Ramos (cell line): ENCODE data around the gene DCTN2.
"Not testable (repeated sequence)": the region's sequence is repeated elsewhere in the genome, so short reads cannot be mapped to it uniquely, and the experiment has no call there.

ENCODE experiments used
- in situ Hi-C: fragments of 300-500 bp; cut with MboI; formaldehyde crosslinking; loops from one replicate; pipeline ENCODE4 v1.14.3; 2022; ENCODE audit warnings: low sequenced_read_pairs; ENCODE audit not compliant: unreplicated experiment

Gene DCTN2

GRCh38 chr12:57579011-57579410, 32.0 kb upstream of the DCTN2 start:
- in situ Hi-C loops = loop anchor here (25.0 kb wide), 1 partner anchor 333 kb away; no protein-coding TSS in a partner anchor

GRCh38 chr12:57577981-57578758, 31.2 kb upstream of the DCTN2 start:
- in situ Hi-C loops = loop anchor here (25.0 kb wide), 1 partner anchor 334 kb away; no protein-coding TSS in a partner anchor

DNA sequence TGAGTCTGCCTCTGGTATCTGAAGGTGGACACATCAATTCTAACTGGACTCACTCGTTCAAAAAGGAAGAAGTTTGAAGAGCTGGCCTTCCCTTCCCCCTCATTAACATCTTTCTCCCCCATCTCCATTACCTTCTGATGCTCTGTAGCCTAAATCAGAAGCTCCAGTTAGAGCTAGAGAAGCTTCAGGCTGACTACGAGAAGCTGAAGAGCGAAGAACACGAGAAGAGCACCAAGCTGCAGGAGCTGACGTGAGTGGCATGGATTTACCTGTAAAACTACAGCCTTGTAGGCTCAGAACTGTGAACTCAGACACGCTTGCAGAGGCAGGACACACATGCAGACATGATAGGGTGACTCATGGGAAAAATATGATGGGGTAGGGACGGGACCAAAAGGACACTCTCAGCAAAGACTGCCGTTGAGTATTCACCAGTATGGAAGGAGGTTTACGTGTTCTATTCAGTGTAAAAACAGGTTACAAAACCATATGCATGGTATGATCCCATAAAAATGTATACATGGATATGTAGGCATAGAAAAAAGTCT, 29.7 kb upstream of the DCTN2 start:
- in situ Hi-C loops = loop anchor here (25.0 kb wide), 1 partner anchor 336 kb away; no protein-coding TSS in a partner anchor

GRCh38 chr12:57575771-57576612, 29.0 kb upstream of the DCTN2 start:
- in situ Hi-C loops = loop anchor here (25.0 kb wide), 1 partner anchor 336 kb away; no protein-coding TSS in a partner anchor

GRCh38 chr12:57574795-57575194, 27.8 kb upstream of the DCTN2 start:
- in situ Hi-C loops = loop anchor here (25.0 kb wide), 1 partner anchor 338 kb away; no protein-coding TSS in a partner anchor

DNA sequence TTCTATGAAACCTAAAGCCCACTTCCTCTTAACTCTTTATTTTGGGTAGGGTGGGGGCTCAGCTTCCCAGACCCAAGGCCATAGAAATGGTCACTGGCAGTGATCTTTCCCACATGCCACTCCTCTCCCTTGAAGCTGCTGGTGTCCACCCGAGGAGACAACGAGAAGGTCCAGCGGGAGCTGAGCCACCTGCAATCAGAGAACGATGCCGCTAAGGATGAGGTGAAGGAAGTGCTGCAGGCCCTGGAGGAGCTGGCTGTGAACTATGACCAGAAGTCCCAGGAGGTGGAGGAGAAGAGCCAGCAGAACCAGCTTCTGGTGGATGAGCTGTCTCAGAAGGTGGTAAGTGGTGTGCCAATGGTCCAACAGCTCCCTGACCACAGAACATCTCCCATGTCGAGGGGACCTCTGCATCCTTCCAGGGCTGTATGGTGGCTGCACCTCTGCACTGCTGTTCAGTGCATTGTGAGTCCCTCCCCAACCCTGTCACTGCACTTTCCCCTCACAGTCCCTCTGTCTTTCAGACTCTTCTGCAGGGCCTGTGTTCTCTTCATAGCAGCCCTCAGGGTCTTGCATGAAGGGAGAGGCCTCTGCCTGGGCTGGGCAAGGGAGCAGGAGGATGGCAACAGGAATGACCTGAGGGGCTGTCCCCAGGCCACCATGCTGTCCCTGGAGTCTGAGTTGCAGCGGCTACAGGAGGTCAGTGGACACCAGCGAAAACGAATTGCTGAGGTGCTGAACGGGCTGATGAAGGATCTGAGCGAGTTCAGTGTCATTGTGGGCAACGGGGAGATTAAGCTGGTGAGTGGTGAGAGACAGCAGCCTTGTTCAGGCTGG, 25.2 kb upstream of the DCTN2 start:
- in situ Hi-C loops = no loop called here

GRCh38 chr12:57570438-57570837, 23.4 kb upstream of the DCTN2 start:
- in situ Hi-C loops = not testable (repeated sequence)

DNA sequence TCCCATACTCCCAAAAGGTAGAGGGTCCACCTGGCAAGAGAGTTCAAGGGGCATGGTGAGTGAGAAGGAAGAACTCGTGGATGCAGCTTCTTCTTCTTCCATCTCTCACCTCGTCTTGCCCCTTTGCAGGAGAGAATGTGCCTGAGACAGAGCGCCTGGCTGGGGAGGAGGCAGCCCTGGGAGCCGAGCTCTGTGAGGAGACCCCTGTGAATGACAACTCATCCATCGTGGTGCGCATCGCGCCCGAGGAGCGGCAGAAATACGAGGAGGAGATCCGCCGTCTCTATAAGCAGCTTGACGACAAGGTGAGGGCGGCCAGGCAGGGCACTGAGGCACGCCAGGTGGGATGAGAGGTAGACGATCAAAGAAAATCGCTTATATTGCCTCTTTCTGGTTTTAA, 22.9 kb upstream of the DCTN2 start:
- in situ Hi-C loops = no loop called here

DNA sequence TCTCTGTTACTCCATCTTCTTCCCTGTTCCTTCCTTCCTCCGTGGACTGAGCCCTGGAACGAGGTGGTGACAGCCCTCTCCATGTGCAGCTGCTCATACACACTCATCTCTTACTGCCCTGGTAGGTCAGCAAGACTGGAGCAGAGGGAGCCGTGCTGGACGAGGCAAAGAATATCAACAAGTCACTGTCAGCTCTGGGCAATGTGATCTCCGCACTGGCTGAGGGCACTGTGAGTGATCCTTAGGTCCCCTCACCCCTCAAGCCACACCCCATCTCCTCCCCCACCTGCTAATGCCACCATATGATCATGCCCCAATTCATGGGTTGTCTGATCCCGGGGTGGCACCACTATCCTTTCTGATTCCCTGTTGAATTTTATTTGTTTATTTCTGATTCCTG, 21.8 kb upstream of the DCTN2 start:
- in situ Hi-C loops = no loop called here

DNA sequence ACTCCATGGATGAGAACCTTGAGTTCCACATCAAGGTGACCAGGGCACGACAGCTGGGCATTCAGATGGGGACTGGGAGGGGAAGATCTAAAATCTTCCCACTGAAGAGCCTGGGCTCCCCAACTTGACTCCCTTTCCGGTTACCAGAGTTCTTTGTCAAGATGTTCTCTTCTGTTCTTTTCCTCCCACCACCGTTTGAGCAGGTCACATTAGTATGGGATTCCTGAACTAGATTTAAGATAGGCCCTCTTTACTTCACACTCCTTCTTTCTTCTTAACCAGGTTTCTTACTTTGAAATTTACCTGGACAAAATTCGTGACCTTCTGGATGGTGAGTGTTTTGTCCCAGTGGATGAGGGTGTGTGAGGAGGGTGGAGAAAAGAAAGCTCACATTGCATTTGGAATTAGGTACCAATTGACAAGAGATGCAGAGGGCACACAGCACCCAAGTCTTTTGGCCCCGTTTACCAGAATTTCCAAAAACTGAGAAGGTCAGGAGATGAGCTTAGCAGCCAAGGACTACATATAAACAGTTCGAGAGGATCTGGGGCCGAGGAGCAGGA, 17.3 kb upstream of the DCTN2 start:
- in situ Hi-C loops = no loop called here

GRCh38 chr12:57563358-57563757, 16.4 kb upstream of the DCTN2 start:
- in situ Hi-C loops = no loop called here

- in situ Hi-C loops = not testable (repeated sequence)
Measured at GRCh38 chr12:57561117-57561516, 14.1 kb upstream of the DCTN2 start.

DNA sequence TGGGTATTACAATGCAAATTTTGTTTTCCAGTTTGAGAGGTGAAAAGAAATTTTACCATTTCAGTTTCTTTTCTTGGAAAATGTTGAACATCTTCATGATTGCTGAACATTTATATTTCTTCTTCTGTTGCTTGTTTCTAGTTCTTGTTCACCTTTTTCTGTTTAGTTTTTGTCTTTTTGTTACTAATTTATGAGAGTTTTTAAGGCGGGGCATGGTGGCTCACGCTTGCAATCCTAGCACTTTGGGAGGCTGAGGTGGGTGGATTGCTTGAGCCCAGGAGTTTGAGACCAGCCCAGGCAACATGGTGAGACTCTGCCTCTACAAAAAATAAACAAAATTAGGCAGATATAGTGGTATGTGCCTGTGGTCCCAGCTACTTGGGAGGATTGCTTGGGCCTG, 13.5 kb upstream of the DCTN2 start:
- in situ Hi-C loops = no loop called here

DNA sequence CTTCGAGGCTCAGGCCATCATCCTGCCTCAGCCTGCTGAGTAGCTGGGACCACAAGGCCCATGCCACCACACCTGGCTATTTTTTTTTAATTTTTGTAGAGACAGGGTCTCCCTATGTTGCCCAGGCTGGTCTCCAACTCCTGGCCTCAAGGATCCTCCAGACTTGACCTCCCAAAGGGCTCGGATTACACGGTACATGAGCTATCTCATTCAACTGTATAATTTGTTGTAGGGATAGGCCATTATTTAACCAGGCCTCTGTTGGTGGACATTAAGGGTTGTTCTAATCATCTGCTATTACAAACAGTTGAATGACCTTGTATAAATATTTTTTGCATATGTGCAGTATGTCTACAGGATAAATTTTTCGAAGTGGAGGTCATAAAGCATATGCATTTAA, 11.9 kb upstream of the DCTN2 start:
- in situ Hi-C loops = no loop called here

GRCh38 chr12:57554897-57555296, 7.9 kb upstream of the DCTN2 start:
- in situ Hi-C loops = no loop called here

DNA sequence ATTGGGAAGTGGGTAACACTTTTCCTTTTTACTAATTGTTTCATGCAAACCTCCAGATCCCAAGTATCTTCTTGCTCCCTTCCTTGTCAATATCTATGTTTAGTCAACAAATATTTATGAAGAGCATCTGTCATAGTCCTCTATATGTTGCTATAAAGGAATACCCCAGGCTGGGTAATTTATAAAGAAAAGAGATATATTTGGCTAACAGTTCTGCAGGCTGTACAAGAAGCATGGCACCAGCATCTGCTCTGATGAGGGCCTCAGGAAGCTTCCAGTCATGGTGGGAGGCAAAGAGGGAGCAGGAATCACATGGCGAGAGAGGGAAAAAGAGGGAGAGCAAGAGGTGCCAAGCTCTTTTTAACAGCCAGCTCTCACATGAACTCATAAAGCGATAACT, 7.5 kb upstream of the DCTN2 start:
- in situ Hi-C loops = no loop called here

GRCh38 chr12:57553343-57554202, 6.6 kb upstream of the DCTN2 start:
- in situ Hi-C loops = no loop called here

- in situ Hi-C loops = no loop called here
Measured at GRCh38 chr12:57552835-57553313, 5.9 kb upstream of the DCTN2 start.

DNA sequence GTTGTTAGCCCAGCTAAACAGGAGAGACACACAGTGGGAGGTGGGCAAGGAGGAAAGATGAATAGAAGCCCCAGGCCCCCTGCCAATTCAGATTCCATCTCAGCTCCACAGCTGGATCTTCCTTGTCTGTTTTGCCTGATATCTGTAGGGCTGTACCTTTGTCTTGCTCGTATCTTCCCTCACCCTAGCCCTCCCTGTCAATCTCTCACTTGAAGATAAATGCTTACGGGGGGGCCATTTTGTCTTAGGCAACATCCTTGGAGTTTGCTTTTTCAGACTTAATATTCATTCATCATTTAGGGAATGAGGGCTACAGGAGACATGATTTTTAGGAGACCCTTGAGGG, 5.3 kb upstream of the DCTN2 start:
- in situ Hi-C loops = no loop called here
